ENCODE results near the gene PTPRS.

DNA sequence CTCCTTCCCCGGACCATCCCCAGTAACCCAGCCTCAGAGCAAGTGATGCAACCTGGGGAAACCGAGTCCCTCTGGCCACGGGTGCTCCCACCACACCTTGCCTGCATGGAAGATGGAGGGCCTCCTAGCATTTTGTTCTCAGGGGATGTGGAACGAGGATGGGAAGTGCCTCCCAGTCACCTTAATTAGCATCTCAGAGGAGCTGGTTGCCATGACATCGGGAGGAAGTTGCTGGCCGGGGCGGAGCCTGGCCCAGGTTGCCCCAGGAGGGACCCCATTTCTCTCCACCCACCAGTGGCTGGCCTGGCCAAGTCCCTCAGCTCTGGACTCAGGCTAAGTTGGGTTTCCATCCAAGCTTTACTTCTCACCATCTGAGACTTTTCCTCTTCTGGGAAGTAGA lies 24.1 kb upstream of the PTPRS start:
- TF ChIP-seq POLR2A (IDR thresholded peaks at IDR 0.05) (no peak), POLR2AphosphoS5 (IDR thresholded peaks at IDR 0.05) (no peak)
- TF ChIP-seq, protein P1, sequence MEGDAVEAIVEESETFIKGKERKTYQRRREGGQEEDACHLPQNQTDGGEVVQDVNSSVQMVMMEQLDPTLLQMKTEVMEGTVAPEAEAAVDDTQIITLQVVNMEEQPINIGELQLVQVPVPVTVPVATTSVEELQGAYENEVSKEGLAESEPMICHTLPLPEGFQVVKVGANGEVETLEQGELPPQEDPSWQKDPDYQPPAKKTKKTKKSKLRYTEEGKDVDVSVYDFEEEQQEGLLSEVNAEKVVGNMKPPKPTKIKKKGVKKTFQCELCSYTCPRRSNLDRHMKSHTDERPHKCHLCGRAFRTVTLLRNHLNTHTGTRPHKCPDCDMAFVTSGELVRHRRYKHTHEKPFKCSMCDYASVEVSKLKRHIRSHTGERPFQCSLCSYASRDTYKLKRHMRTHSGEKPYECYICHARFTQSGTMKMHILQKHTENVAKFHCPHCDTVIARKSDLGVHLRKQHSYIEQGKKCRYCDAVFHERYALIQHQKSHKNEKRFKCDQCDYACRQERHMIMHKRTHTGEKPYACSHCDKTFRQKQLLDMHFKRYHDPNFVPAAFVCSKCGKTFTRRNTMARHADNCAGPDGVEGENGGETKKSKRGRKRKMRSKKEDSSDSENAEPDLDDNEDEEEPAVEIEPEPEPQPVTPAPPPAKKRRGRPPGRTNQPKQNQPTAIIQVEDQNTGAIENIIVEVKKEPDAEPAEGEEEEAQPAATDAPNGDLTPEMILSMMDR (IDR thresholded peaks at IDR 0.05) = no peak

Measured in sigmoid colon (tissue), 4 donors.